HG03342 (cell line): ENCODE results near the gene MET.

ENCODE experiments used
- ATAC-seq: cut with Tn5 transposase; IDR thresholded peaks from one replicate; pipeline ENCODE4 v1.9.1; 2021; ENCODE audit warnings: mild to moderate bottlenecking, moderate library complexity; ENCODE audit not compliant: unreplicated experiment

MET gene

GRCh38 chr7:116663744-116664143 is 8.3 kb upstream of the MET start:
- no peak for ATAC-seq

DNA sequence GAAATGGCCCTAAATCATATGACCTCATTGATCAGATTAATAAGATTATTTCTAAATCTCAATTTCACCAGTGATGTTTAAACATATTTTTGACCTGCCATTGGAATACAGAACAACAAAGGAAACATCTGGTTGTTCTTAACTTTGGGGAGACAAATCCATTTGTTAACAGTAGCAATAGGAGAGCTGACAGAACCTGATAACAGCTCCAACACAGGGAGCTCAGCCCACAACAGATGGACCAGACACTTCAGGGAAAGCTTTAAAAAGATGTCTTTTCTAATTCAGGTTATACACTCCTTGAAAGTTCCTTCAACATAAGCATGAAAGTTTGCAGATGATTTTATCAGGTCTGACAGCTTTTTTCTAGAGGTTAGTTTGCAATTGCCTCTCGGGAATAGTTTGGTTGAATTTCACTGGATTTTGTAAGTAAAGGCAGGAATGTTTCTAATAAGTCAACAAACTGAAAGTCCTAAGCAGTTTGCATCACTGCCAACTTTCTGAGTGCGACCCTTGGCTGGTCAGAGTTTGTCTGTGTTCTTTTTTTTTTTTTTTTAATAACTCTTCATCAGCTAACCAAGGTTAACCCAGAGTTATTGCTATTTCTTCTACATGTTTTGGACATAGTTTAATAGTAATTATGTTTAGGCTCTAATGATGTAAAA is 6.5 kb upstream of the MET start:
- no peak for ATAC-seq

- ATAC-seq: no peak
Observed at GRCh38 chr7:116669769-116670168, 2.2 kb upstream of the MET start.

GRCh38 chr7:116670409-116671015 is 1.5 kb upstream of the MET start:
- no peak for ATAC-seq

- ATAC-seq: no peak
Observed at GRCh38 chr7:116671111-116671510, 885 bp upstream of the MET start.

GRCh38 chr7:116672596-116673456 is 830 bp downstream of the MET start:
- ATAC-seq: no peak

GRCh38 chr7:116673457-116673865 is 1.5 kb downstream of the MET start:
- no peak for ATAC-seq

- ATAC-seq: no peak
Observed at GRCh38 chr7:116674508-116675173, 2.6 kb downstream of the MET start.

DNA sequence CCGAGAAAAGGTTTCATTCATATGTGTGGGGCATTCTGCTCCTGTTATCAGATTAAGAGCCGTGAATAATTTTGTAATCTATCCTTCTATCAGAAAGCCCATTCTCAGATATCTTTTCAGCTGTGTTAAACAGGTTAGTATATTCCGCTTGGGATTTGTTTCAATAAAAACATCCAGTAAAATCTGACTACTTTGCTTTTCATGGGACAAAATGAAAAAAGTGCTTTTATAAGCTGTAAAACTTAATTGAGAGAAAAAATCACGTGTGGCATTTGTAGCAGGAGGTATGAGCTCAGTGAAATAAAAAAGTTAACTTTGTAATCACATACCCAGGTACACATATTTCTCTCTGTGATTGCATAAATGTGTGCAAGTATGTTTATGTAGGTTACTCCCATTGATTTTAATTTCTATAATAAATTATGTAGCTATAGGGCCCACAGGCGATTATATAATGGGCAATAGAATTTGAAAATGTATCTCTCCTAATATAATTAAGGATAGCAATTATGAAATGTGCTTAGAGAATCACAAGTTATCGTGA is 3.9 kb downstream of the MET start:
- no peak for ATAC-seq

GRCh38 chr7:116678780-116679179 is 6.8 kb downstream of the MET start:
- ATAC-seq: no peak

DNA sequence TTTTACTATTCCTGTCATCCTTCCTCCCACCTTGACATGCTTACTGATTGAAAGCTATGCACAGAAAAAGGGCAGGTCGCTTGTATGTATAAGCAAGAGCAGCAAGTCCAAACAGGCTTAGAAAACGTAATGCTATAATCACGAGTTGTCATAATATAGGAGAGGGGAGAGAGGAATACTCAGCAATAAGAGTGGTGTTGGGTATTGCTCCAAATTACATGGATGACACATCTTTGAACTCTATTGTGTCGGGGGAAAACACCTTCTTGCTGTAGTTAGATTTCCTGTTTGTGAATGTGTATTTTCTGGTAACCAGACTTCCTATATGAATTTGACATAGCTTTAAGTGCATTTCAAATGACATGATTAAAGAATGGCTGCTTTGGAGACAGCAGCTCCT is 7.5 kb downstream of the MET start:
- peak; percentile 44 for ATAC-seq

- peak; percentile 100 for ATAC-seq
Observed at GRCh38 chr7:116683786-116684185, 11.8 kb downstream of the MET start.

DNA sequence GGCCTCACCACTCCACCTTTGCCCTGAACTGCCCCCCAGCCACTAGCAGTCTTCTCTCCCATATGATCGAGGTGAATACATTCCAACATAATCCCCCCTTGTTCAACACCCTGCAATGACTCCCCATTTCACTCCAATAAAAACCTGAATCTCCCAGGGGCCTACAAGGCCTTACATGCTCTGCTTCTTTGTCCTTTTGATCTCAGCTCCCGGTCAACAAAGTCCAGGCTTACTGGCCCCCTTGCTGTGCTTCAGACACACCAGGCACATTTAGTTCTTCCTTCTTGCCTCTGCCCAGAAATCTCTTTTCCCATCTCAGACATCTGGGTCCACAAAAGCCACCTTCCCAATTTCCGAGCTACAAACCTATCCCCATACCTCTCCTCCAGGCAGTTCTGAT is 14.0 kb downstream of the MET start:
- no peak for ATAC-seq

DNA sequence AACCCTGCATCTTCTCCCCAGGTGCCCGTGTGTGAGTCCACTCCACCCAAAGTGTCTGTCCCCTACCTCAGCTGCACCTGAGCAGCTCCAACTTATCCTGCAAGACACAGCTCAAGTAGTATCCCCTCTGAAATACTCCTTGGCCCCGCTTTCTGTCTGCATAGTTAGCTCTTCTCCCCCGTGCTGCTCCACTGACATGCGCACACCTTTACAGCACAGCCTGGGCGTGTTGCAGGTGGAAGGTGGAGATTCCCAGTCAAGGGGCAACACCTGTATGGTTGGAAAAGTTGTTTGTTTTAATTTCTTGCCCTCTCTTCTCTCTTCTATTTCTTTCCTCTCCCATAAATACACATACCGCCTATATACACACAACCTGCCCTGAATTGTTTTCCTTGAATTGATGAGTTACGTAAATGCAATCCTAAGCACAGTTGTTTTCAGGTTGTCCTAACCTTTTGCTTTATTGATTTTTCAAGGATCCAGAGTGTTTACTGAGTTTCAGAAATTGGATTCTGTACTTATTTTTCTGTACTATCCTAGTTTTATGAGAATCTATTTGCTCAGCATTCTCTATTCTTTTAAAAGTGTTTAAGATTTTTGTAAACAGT is 14.9 kb downstream of the MET start:
- ATAC-seq: no peak

- ATAC-seq: no peak
Observed at GRCh38 chr7:116687801-116688201, 15.8 kb downstream of the MET start.

GRCh38 chr7:116689790-116690259 is 17.8 kb downstream of the MET start:
- no peak for ATAC-seq

DNA sequence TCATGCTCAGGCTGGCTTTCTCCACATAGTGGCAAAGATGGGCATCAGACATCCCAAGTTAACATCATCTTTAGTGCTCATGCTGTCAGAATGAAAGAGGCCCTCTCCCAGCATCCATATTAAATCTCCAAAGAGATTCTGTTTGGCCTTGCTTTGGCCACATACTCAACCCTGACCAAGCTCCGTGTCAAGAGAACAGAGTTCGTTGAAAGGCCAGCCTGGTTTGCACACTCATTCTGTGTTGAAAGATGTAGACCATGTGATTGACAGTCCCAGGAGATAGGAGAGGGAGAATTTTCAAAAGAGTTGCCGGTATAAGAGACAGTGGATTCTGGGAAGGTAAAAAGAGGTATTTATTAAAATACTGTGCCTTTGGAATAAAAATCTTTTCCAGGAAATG is 19.7 kb downstream of the MET start:
- no peak for ATAC-seq

DNA sequence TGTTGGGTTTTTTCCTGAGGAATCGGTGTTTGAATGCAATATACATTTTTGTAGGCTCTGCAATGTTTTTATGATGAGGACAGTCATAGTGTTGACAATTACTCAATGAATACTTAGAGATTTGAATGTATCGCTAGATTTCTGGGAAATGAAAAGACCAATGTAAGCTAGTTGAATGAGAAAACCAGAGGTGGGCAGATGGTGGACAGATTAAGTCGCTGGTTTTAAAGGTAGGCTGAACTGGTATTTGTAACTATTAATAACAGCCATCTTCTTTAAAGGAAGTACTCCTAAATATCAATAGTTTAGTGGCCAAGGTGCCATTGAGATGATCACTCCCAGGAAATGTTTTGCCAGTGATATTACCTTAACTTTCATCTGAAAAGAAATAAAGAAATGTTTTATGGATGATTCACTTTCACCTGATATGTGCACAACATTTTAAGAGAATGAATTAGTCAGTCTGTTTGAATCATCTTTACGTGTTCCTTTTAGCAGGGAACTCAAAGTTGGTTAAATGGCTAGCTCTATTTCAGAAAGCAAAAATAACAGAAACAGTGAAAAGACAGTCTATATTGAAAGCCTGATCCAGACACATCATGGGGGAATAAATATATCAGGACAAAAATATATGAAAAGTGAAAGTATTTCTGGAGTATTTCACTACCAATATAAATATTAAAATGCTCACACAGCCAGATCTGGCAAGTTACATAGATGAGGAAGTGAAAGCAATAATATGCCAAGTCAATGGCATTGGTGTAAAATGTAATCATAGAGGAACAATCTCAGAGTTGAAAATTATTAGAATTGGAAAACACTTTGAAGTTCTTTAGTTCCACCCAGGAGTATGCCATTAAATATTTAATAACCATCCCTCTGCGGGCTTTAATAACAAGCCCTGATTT is 20.7 kb downstream of the MET start:
- no peak for ATAC-seq

GRCh38 chr7:116696707-116697106 is 24.7 kb downstream of the MET start:
- ATAC-seq: no peak

DNA sequence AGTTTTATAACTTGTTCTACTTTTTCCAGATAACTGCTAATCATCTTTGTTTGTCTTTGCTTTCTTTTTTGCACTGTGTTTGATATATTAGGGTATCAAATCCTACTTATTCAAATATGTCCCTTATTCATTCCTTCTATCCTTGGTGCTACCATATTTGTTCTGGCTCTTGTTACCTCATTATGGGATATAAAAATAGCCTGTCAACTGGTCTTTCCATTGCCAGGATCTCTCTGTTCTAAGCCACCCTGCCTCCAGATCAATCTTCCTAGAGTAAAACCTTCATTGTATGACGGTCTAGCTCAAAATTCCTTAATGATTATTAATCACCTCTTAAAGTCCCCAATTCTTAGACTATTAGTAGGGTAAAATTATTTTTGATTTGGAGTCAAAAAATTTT is 25.2 kb downstream of the MET start:
- ATAC-seq: no peak
